HG03103 (cell line): Measurements from ENCODE around the gene UBR4.

Experiments
- ATAC-seq: cut with Tn5 transposase; IDR thresholded peaks from one replicate; pipeline ENCODE4 v1.9.1; 2021; ENCODE audit warnings: low read depth; ENCODE audit not compliant: unreplicated experiment

UBR4 gene

DNA sequence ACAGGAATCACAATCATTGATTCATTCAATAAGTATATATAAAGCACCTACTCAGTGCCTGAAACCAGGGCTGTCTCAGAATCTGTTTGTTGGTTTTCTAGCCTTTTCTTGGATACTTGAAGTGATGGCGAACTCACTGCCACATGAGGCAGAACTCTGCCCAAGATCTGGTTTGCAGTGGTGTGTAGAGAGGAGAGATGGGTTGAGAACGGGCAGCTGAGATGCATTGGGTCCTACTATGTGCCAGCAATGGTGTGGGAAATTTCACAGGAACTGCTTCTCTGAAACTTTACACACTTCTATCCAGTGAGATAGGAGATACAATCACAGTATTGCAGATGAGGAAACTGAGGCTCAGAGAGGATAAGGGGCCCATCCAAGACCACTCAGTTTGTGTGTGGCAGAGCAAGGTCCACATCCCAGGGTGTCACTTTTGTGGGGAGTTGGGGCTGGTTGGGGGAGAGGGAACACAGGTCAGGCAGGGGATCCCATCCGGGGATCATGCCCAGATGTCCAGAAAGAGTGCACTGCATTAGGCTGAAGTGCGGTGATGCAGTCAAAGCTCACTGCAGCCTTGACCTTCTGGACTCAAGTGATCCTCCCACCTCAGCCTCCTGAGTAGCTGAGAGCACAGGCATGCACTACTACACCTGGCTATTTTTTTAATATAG is 169.9 kb downstream of the UBR4 start:
- ATAC-seq = no peak

DNA sequence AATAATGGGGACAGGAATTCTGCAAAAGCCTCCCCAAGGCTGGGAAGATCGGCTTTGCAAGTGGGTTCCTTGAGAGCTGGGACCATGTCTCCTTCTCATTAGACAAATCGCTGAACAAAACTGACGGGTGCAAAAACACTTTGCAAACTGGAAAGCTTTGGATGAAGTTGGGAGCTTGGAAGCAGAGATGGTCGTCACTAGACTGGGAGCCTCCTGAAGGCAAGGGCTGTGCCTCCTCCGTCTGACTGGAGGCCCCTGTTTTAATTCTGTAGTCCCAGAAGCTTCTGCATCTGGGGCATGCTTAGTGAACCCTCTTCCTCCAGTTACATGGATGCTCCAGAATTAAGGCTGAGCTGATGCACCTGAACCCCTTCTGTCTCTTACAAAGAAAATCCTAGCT is 171.3 kb downstream of the UBR4 start:
- ATAC-seq = no peak

DNA sequence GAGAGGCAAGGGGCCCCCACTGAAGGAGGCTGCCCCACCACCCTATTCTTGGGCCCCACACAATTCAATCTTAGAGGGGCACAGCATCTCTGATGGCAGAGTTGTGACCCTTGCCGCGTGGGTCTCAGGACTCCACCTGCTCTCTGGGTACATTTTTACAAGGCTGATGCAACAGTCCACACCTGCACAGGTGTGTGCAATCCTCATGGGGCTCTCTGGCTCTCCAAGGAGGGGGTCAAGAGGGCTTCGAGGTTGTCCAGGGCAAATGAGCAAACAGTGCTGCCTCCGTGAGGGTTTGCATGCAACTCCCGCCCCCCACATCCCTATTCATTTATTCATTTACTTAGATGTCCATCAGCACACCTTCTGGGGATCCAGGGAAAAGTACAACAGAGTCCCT is 172.0 kb downstream of the UBR4 start:
- ATAC-seq = no peak

DNA sequence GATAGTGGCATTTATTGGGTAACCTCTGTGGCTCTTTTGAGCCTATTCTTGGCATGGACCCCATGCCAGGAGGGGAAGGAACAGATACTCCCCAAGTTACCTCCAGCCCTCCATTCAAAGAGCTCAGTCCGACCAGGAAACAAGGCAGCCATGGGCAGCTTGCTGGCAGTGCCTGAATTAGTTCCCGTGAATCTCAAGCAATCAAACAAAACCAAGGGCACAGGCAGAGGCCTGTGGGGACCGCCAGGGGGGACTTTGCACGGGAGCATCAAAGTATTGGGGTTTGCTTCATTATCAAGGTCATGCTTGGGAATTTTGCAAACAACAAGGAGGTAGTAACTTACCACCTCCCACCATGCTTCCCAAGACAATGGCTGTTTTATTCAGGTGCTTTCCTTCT is 172.4 kb downstream of the UBR4 start:
- ATAC-seq = no peak

DNA sequence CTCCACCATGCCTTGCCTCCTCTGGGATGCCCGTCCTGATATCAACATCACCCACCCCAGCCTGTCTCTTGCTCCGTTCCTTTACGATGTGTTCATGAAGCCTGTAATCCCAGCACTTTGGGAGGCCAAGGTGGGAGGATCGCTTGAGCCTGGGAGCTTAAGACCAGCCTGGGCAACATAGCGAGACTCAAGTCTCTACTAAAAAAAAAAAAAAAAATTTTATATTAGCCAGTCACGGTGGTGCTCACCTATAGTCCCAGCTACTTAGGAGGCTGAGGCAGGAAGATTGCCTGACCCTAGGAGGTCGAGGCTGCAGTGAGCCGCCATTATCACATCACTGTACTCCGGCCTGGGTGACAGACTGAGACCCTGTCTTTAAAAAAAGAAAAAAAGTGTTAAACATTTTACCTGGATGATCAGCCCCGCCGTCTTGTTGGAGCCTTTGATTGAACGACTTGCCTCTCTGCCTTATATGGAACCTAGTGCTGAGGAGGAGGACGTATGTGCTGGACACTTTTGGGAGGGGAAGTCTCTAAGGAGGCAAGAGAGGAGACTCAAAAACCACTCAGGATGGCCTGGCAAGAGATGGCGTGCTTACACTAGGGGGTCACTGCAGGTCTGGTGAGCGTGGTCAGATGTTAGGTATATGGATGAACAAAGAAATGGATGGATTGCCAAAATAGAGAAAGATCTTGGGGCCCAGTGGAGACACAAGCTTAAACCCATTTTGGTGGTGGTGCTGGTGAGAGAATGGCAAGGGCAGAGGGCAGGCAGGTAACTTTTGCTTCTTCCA is 173.1 kb downstream of the UBR4 start:
- ATAC-seq = no peak

DNA sequence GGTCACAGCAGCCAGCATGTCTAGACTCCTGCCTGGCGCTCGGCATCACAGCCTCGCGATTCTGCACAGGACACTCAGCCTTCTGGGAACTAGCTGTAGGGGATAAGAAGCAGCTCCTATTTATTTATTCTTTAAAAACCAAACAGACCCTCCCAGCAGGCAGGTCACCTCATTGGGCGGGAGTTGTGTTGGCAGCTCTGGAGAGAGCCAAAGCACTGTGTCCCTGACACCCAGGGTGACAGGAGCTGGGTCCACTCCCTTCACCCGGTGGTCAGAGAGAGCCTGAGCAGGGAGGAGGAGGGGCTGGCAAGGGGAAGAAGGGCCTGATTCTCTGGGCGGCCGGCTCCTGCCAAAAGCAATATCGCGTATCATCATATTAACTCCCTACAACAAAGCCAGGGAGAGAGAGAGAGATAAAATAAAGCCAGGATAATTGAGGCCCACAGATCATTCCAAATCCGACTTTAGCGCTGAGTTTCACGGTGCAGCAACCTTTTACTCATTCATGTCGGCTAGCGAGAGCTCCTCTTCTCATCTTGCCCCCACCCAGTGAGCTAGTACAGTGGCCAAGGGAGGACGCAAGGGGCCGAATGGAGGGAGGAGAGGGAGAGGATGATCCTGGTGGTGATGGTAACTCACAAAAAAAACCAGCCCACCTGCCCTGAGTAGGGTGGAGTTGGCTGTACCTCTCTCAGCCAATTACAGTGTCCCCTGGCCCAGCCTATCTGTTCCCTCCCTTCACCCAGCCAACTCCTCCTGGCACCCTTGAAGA is 173.8 kb downstream of the UBR4 start:
- no peak for ATAC-seq

DNA sequence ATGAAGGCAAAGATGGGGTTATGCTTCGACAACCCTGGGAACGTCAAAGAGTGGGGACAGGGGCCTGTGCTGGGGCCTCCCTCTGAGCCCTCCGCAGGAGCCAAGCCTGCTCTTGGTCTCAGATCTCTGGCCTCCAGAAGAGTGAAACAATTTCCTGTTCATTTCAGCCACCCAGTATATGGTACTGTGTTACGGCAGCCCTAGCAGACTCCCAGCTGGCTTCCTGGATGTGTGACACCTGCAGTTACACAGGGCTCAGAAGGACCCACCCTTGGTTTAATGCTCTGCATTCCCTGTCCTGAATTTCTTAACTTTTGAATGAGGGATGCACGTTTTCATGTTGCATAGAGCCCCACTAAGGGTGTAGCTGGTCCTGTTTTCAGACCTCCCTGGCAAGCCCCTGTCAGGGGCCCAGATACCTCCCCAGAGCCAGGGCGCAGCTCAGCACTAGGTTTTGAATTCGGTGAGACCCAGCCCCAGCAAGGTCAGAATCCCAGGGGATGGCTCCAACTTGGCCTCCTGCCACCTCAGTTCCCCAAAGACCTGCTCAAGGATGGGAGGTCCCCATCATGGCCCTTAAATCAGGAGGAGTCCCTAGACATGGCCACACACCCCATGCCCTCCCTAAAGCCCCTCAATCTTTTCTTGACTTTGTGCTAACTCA is 174.6 kb downstream of the UBR4 start:
- ATAC-seq = no peak

DNA sequence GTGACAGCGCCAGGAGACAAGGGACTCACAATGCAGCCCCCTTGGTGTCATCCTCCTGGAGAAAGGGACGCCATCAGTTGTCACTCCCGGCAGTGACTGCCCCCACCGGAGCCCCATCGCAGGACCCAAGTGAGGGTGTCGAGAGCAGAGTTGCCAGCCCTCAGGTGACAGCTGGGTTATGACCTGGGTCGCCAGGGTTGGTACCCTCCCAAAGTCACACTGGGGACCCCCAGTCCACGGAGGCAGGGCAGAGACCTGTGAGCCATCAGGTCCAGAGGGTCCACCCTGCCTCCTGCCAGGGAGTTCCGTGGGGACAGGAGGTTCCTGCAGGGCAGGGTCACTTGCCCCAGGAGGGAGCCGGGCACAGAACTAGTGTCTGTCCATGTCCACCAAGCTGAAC is 175.3 kb downstream of the UBR4 start:
- no peak for ATAC-seq

DNA sequence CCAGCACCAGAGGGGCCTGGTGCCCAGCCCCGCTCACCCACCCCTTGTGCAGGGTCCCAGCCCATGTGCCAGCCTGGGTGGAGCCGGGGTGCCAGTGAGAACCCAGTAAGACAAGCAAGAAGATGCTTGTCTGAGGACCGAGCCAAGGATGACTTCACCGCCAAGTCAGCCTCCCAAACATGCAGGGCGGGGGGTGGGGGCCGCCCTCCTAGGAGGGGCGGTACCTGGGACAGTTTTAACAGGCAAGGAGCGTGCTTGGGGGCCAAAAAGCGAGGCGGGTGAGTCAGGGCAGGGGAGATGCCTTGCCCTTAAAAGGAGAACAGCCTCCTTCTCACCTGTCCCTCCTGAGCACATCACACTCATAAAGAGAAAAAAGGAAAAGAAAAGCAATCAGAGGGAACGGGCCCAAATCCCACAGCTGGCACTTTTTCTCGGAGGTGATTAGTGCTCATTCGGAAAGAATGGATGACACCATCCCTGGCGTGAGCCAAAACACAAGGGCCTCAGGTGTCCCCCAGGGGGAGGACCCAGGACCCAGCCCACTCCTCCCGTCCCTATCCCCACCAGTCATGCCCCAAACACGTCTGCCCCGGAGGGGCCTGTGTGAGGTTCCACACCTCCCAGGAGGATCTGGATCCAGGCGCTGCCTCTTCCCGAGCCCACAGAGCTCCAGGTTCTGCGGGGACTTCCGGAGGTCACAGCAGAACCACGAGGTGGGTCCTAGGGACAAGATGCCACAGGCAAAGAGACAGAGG is 176.0 kb downstream of the UBR4 start:
- no peak for ATAC-seq

DNA sequence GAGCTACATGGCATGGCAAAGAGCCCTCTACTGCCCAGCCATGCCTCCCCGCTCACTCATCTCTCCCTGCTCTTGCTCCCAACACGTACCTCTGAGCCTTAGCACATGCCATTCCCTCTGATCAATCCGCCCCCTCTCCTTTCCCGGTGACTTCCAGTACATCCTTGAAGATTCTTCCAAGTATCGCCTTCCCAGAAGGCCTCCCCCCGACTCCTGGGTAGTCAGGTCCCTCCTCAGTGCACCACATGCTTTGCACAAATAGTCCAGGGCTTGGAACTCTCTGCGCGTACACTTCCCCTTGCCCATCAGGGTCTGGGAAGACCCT is 176.6 kb downstream of the UBR4 start:
- no peak for ATAC-seq

DNA sequence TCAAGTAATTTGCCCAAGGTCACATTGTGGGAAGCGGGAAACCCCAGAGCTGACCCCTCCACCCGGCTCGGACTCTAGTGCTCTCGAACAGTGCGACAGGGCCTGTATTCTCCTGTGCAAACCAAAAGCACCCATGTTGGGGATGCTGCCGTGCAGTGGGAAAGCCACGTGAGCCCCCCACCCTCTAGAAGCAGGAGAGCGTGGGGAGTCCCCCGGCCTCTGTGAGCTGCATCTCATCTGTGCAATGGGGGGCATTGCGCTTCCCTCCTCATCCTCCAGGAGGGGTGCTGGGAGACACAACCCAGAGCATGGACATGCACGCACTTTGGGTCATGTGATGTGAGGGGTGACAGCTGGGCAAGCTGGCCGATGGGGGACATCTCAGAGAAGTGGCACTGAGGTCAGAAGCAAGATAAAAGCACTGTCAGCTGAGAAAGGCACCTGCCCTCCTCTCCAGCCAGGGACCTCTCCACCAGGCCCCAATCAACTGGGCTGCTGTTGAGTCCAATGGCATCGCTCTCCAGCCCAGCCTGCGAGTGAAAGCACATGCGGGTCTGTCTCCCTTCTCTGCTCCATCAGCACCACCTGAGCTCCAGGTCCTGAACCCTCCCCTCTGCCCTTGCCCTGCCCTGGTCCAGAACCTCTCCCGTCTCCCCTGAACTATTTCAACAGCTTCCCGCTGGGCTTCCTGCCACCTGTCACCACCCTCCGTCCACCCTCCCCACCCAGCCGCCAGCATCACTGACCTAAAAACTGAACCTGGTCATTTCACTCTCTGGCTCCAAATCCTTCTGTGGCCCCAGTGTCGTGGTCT is 177.2 kb downstream of the UBR4 start:
- no peak for ATAC-seq

DNA sequence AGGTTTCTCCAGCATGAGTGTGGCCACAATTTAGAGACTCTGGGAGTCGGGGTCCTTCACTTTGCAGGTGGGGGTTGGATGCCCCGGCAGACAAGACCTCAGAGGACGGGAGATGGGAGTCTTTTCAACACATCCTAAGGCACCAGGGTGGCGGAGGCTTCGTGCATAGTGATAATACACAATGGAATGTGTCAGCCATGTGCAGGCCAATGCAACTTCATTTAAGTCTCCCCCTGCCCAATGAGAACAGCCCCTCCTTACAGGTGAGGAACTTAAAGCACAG is 177.7 kb downstream of the UBR4 start:
- no peak for ATAC-seq

DNA sequence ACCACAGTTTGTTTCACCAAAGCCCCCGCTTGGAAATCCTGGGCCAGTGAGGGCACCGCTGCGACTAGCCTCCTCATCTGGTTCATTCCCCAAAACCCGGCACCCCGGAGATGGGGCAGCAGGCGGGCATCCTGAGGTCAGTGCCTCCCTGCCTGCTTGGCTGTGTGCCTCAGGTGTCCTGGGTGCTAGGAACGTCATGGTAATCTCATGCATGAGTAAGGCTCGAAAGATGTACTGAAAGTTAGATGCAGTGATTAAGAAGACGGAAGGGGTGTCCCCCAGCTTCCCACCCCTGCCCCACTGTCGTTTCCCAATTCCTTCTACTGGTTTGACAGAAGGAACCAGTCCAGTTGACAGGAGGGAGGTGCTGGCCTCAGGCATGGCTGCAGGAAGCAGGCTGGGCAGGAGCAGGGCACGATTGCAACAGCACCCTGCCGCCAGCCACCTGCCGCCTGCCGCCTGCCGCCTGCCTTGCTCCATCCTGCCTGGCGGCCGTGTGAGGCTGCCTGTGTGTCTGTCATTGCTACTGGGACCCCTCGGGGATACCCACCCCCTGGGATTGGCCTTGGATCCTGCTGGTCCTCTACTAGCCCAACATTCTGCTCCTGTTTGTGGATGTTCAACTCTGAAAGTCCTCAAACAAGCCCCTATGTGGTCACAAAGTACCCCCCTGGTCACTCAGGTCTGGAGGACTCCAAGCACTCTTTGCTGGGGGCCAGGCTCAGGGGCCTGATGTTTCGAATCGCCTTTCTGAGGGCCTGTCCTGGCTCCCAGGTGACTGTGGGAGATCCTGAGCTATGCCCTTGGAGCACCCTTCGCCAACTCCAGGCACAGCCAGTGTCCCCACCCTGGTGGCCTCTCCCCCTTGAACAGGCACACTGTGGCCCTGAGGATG is 180.6 kb downstream of the UBR4 start:
- ATAC-seq = no peak

DNA sequence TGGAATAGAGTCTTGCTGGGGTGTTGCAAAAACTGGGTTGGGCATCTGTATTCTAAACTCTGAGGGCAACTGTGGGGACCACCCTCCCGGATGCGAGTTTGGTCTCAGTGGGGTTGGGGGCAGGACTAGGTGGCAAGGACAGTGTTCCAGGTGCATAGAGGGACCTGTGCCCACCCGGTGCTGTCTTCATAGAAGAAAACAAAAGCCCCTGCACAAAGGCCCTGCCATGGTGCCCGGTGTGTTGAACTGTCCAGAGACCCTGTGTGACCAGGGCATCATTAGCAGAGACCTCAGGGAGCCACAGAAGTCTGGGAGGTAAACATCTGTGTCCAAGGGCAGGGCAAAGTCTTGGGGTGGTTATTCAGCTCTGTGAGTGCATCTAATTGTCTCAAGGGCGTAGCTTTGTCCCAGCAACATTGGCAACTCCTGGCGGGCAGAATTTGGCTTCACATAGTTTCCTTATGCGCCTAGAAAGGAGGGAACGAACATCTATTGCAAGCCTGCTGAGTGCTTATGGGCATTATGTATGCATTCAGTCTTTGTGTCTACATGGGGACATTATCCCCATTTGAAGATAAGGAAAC is 181.4 kb downstream of the UBR4 start:
- no peak for ATAC-seq

DNA sequence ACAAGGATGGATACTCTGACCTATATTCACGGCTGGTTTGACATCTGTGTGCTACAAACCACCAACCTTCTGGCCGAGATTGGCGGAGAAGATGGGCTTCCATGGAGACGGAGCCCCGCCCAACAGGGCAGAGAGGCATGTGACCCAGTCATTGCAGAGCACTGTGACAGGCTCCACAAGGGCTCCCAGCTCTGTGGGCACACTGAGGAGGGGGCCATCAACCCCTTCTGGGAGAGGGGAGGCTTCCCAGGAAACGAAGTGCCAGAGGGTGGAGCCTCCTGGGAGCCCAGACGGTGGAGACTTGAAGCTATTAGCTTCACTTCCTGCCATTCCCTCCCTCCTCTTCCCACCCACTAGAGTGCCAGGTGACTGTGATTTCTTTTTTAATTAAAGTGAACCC is 182.0 kb downstream of the UBR4 start:
- no peak for ATAC-seq
